DMS153 treated with DMSO at 0.1 percent for 48 hours (cell line): ENCODE data around the gene HMGCS2.
A peak's percentile ranks its signal among the peaks of the same experiment; 100 is the strongest.
"Not testable (repeated sequence)": the region's sequence is repeated elsewhere in the genome, so short reads cannot be mapped to it uniquely, and the experiment has no call there.

Experiments
- DNase-seq: peaks from one replicate; lab custom pipeline; 2025; ENCODE audit not compliant: unreplicated experiment; lab: John Stamatoyannopoulos, UW

The HMGCS2 gene

GRCh38 chr1:119790451-119791198, 21.9 kb upstream of the HMGCS2 start:
- no peak for DNase-seq

GRCh38 chr1:119787776-119788175, 19.1 kb upstream of the HMGCS2 start:
- DNase-seq = no peak

GRCh38 chr1:119786473-119787050, 17.9 kb upstream of the HMGCS2 start:
- DNase-seq = not testable (repeated sequence)

- not testable (repeated sequence) for DNase-seq
Observed at GRCh38 chr1:119786046-119786445, 17.3 kb upstream of the HMGCS2 start.

GRCh38 chr1:119784191-119784781, 15.6 kb upstream of the HMGCS2 start:
- no peak for DNase-seq

DNA sequence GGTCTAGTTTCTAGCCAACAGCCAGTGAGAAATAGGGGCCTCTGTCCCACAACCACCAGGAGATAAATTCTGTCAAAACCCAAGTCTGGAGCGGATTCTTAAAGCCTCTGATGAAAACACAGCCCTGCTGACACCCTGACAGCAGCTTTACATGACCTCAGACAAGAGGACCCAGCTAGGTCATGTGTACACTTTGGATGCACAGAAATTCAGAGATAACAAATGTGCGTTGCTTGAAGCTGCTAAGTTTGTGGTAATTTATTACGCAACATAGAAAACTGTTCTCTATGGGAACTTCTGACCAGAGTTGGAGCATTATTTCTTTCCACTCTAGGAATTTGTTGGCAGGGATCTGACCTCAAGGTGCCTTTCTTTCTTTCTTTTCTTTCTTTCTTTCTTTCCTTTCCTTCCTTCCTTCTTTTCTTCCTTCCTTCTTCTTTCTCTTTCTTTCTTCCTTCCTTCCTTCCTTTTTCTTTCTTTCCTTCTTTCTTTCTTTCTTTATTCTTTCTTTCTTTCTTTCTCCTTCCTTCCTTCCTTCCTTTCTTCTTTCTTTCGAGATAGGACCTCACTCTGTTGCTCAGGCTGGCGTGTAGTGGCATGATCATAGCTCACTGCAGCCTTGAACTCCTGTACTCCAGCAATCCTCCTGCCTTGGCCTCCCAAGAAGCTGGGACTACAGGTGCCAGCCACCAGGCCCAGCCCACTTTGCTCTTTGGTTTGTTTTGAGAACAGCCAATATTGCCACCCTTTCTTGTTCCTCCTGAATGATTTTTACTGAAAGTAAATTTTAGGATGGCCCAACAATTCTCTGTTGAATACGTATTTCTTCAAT, 14.9 kb upstream of the HMGCS2 start:
- DNase-seq = no peak

DNA sequence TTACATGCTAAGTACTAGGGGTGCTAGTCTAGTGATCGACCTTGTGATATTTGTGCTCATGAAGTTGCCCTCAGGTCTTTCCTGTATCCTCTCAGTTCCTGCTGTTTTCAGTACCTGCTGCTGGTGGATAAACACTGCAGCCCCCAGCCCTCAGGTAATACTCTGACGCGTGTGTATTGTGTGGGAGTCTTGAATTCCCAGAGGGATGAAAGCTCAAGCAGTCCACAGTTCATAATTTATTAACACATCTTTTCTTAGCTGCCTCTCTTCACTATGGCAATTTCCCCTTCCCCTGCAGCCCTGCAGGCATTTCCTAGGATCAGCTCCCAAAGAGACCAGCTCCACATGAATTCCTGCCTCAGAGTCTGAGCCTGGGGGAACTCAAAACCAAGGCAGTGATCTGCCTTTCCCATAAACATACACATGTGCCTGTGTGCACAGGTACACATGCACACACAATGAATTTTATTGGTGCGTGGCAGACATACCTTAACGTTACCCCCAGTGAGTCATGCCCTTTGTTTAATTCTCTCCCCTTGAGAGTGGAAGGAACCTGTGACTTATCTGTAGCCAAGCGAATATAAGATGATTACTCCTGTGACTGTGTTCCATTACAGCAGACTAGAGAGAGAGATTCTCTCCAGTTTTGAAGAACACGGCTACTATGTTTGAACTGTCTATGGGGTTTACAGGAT, 14.1 kb upstream of the HMGCS2 start:
- no peak for DNase-seq

GRCh38 chr1:119781434-119782210, 12.9 kb upstream of the HMGCS2 start:
- no peak for DNase-seq

GRCh38 chr1:119779869-119780356, 11.2 kb upstream of the HMGCS2 start:
- peak; percentile 32 for DNase-seq

DNA sequence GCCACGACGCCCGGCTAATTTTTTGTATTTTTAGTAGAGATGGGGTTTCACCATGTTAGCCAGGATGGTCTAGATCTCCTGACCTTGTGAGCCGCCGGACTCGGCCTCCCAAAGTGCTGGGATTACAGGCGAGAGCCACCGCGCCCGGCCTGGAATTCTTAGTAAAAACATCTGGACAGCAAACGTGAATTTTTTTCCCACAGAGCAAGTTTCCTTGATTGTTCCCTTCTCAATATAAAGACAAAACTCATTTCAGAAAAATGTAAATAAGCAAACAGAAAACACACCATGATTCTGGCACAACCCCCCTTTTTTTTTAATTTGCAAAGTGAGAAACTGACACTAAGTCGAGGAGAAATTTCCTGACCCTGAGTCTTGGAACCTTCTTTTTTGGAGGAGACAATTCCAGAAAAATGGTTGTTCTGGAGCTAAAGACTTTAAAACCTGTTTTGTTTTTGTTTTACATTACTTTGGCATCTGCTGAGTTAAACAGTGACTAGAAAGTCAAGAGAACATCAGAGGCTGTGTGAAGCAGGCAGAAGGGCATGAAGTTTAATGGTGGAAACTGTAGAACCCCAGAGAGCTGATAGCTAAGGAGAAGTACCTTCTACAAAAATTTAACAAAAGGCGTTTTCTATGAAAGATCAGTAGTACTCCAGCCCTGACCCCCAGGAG, 10.3 kb upstream of the HMGCS2 start:
- DNase-seq = no peak

DNA sequence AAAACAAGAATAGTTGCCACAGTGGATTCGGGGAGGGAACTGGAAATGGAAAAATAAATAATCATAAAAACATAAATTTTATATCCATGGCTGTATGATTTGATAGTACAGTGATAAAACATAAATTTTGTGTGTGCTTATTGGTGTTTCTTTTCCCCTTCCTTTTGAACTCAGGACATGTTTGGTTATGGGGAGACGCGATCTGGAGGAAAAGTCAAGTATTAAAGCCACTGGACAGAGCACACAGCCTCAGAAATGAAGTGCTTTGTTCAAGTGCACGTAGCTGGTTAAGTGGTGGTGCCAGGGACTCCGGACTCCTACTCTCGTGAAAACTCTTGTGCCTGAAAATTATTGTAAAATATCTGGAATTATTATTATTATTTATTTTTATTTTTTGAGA, 9.7 kb upstream of the HMGCS2 start:
- no peak for DNase-seq

DNA sequence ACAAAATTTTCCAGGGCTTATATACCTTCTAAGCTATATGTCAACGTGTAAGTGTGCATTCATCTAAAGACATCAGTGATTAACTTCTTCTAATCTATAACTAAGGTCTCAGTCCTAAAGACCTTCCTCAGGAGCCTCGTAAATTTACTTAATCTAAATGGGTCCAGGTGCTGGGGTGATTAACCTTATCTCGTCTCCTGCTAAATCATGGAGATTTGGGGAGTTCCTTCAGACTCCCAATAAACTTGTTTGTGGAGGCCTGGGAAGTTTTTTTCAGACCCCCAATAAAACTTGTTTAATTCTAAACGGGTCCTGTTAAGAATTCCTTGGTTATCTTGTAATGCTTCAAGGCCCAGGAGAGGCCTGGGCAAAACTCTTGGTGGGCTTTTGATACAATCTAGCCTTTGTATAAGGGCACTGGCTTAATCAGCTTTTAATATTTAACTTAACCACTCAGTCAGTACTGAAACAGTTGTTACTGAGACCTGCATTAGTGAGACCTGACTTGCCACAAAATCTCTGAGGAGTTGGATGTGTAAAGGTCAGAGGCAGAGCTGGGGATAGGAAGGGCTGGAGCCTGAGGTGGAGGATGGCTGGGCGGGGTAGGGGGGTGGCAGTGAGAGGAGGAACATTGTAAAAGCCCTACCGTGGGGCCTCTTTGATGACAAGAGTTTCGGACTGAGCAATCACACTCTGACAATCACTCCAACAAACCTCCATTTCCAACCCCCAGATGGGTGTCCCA, 6.2 kb upstream of the HMGCS2 start:
- no peak for DNase-seq

DNA sequence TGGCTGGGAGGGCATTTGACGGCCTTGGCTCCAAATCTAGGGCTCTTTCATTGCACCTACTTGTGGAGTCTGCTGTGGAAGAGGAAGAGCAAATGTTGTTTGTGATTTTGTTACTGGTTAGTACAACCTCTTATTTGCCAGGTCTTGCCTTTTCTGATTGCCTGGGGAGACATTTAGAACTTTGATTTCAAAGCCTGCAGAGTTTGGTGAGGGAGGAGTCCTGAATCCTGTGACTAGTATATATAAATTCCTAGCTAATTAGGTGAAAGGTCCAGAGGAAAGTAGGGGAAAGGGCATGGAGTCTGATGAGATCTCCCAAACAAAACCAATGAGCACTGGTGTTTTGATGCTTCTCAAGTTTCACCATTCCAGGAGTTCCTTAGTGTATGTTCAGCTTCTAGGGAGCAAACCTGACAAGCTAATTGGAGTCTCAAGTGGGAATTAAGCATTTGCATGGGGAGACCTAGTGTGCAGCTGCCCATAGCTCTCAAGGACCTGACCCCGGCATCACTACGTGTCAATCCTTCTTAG, 5.1 kb upstream of the HMGCS2 start:
- no peak for DNase-seq

DNA sequence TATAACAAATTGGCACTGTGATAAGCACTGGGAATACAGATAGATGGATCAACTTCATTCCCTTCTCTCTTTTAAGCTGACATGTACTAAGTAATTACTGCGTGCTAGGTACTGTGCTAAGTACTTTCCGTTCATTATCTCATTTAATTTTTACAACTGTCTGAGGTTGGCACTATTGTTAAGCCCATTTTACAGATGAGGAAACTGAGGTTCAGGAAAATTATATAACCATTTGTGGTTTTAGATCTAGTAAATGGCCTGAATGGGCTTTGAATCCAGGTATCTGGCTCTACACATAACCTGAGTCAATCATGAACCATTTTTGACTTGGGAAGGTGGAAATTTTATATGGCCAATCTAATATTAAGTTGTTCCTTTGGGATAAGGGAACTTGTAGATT, 3.6 kb upstream of the HMGCS2 start:
- DNase-seq = no peak

DNA sequence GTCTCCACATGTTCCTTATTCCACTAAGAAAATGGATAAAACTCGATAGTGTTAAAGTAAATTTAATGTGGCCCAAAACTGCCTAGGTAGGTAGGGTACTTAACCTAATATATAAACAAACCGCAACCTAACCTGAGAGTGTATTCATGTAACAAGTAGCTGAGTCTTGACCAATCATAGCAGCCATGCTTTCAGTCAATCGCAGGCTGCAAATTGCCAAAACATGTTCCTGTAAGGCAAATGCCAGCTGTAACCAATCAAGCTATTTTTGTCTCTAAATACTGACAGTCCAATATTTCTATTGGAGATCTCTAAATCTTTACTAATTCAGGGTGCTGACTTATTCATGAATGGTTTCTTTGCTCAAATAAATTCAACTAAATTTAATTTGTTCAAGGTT, 3.1 kb upstream of the HMGCS2 start:
- no peak for DNase-seq

- DNase-seq = no peak
Observed at GRCh38 chr1:119771016-119771415, 2.3 kb upstream of the HMGCS2 start.

DNA sequence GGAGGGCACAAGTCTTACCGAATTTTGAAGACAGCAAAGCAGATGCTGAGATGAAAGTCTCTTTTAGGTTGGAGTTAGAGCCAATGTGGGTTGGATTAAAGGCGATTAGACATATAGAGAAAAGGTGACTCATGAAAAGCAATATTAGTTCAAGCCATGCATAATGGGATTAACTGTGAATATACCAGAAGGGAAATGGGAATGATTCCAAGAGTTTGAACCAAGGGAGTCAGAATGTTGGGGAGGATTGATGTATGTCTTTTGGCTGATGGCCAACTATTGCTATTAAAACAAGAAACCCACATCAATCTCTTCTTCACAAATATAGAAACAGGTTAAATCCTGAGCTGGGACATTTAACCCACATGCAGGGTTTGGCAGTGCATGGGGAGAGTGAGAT, 1.2 kb downstream of the HMGCS2 start:
- DNase-seq = no peak

- no peak for DNase-seq
Observed at GRCh38 chr1:119766374-119766794, 2.3 kb downstream of the HMGCS2 start.

GRCh38 chr1:119764220-119764619, 4.5 kb downstream of the HMGCS2 start:
- no peak for DNase-seq
